Activated naive CD4-positive, alpha-beta T cell treated with anti-CD3 and anti-CD28 coated beads for 36 hours (primary cell): ENCODE results near the gene TTC34. TPM values are rescaled to one million over a fixed set of nuclear protein-coding genes. Genes with fewer than 3 reads are reported as not detected.

Experiments used
- CTCF ChIA-PET: fragments of 350-600 bp; sonication (Branson Sonifier 250); formaldehyde crosslinking; loops from one replicate; lab custom pipeline; 2021; ENCODE audit warnings: antibody characterized with exemption; lab: Charles Lee
- DNase-seq: peaks from one replicate; pipeline ENCODE4 v3.0.0-alpha.2; 2020
- H3K27ac Mint-ChIP-seq: one replicate; pipeline ENCODE4 v1.8.0; 2021; ENCODE audit warnings: mild to moderate bottlenecking, mixed read lengths
- H3K27me3 Mint-ChIP-seq: one replicate; pipeline ENCODE4 v1.8.0; 2021; ENCODE audit warnings: low read depth, mixed read lengths
- H3K36me3 Mint-ChIP-seq: one replicate; pipeline ENCODE4 v1.8.0; 2021; ENCODE audit warnings: low read depth, mixed read lengths
- H3K4me1 Mint-ChIP-seq: one replicate; pipeline ENCODE4 v1.8.0; 2021; ENCODE audit warnings: low read depth, mixed read lengths
- H3K4me3 Mint-ChIP-seq: one replicate; pipeline ENCODE4 v1.8.0; 2021; ENCODE audit warnings: mild to moderate bottlenecking, moderate library complexity, mixed read lengths
- H3K9me3 Mint-ChIP-seq: one replicate; pipeline ENCODE4 v1.8.0; 2021; ENCODE audit warnings: mixed read lengths
- intact Hi-C: fragments of 100-400 bp; cut with micrococcal nuclease; formaldehyde crosslinking; loops from one replicate; pipeline ENCODE4 v1.15.1; 2023
- total RNA-seq, 2 experiments: library from RNA; stranded (reverse); gene quantifications; one replicate each; pipeline ENCODE4 v1.2.3, GENCODE V29; 2021

Gene TTC34
- total RNA-seq, 2 experiments from 2014 or later = 0.91 to 1.1 TPM

DNA sequence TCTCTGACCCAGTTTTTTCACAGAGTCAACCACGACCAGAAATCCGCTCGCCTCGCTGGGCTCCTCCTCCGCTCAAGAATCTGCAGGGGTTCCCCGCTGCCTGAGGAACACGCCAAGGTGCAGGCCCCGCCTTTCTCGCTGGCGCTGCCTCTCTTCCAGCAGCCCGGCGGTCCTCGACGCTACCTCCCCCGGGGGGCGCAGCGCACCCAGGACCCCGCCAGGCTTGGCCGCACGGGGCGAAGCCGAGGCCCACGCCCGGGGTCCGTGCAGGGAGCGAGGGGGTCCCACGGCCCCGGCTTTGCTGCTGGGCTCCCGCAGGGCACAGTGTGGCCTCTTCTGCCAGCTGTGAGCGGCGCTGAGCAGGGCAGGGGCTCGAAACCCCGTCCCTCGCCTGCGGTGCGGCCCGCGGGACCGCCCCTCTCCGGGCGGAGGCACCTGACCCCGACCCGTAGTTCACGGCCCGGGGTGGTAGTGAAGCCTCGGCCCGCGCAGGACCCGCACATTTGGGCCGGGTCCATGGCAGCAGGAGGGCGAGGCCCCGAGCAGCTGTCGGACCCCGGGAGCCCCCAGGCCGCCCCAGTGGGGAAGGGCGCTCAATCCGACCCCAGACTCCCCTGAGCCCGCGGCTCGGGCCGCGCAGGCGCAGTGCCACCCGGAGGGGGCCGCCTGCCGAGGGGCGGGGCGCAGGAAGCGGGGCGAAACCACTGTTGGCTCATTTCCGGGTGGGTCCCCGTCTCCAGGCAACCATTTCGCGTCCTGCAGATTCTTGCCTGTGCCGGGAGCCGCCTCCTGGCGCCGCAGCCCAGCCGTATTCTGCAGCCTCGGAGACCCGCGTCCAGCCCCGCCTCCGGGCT lies 158.7 kb downstream of the TTC34 start:
- peak; percentile 97 for DNase-seq
- CTCF ChIA-PET = interaction anchor here (1.0 kb wide), 1 partner anchor 26 kb away, joined by 6 read pairs; no protein-coding TSS in a partner anchor
- peaks cover 6% of the 10 kb centered on the region for H3K4me1 Mint-ChIP-seq
- H3K4me3 Mint-ChIP-seq = peak overlapping the region; percentile 90
- H3K9me3 Mint-ChIP-seq = peaks cover 10% of the 10 kb centered on the region
- no peaks in the 10 kb centered on the region for H3K27me3 Mint-ChIP-seq
- peak overlapping the region; percentile 88 for H3K27ac Mint-ChIP-seq
- intact Hi-C loops = loop anchor here (1.0 to 5.0 kb wide), 5 partner anchors 57 to 448 kb away; partner anchors contain the start of genes FAAP20, PANK4 and PEX10
- H3K36me3 Mint-ChIP-seq = no peaks in the 10 kb centered on the region

- intact Hi-C loops = loop anchor here (1.0 to 5.0 kb wide), 3 partner anchors 87 to 447 kb away; partner anchors contain the start of genes FAAP20 and PEX10
- DNase-seq = no peak
These were observed 159.3 kb downstream of the TTC34 start for GRCh38 chr1:2642131-2642559.

DNA sequence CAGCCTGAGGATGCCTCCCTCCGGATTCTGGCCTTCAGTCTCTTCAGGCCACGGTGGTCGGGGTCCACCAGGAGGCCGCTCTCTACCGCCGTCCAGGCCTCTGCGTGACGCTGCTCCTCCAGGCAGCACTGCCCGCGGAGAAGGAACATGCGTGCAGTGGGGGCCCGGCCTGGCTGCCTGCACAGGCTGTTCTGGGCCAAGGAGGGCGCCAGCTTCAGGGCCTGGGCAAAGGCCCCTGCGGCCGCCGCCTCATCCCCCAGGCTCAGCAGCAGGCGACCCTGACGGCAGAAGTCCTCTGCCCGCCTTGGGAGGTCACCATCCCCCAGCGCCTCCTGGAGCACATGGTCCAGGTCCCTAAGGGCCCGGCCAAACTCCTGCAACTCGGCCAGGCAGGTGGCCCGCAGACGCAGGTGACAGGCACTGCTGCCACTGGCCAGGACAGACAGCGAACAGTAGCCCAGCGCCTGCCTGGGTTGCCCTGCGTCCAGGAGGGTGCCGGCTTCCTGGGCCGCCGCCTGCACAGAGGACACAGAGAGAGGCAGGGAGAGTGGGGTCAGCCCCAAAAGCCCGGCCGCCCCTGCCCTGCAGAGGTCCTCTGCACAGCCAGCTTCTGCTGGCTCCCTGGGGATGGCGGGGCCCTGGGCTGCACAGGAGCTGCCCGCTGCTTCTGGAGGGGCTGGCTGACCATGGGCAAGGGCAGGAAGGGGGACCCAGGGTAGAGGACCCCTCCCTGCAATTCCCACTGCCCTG lies 159.9 kb downstream of the TTC34 start:
- Mint-ChIP-seq H3K9me3 (peaks cover 9% of the 10 kb centered on the region), H3K4me3 (peak overlapping the region; percentile 90), H3K36me3 (no peaks in the 10 kb centered on the region), H3K4me1 (peaks cover 6% of the 10 kb centered on the region), H3K27ac (peak overlapping the region; percentile 88), H3K27me3 (no peaks in the 10 kb centered on the region)
- intact Hi-C loops = loop anchor here (1.0 to 5.0 kb wide), 3 partner anchors 86 to 447 kb away; partner anchors contain the start of genes FAAP20 and PEX10
- CTCF ChIA-PET = no interaction called here
- no peak for DNase-seq

More at GRCh38 chr1:2642131-2642559, 159.3 kb downstream of the TTC34 start:
- H3K36me3 Mint-ChIP-seq = no peaks in the 10 kb centered on the region
- peaks cover 6% of the 10 kb centered on the region for H3K4me1 Mint-ChIP-seq
- peak overlapping the region; percentile 88 for H3K27ac Mint-ChIP-seq
- H3K27me3 Mint-ChIP-seq = no peaks in the 10 kb centered on the region
- CTCF ChIA-PET = no interaction called here
- H3K4me3 Mint-ChIP-seq = peak overlapping the region; percentile 90
- peaks cover 9% of the 10 kb centered on the region for H3K9me3 Mint-ChIP-seq

DNA sequence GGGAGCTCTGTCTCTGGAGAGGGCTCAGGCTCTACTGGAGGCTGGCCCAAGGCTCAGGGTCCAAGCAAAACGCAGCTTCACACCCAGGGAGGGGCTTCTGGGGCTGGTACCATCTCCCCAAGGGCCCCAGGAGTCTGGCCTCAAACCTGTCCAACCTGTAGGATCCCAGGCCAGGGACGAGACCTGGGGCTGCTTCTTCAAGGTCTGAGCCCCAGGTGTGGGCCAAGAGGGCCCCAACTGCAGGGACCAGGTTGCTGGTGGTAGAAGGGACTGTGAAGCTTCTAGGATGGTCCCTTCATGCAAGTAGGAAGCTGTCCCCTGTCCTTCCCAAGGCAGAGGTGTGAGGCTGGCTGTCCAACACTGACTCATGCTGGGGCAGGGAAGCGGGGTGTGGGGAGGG lies 160.9 kb downstream of the TTC34 start:
- H3K27ac Mint-ChIP-seq = no peak overlapping the region
- CTCF ChIA-PET = no interaction called here
- peaks cover 6% of the 10 kb centered on the region for H3K4me1 Mint-ChIP-seq
- DNase-seq = no peak
- H3K27me3 Mint-ChIP-seq = no peaks in the 10 kb centered on the region
- H3K4me3 Mint-ChIP-seq = no peak overlapping the region
- intact Hi-C loops = loop anchor here (5.0 kb wide), 1 partner anchor 228 kb away; the partner anchor contains the start of gene PEX10
- H3K36me3 Mint-ChIP-seq = no peaks in the 10 kb centered on the region
- peaks cover 7% of the 10 kb centered on the region for H3K9me3 Mint-ChIP-seq

DNA sequence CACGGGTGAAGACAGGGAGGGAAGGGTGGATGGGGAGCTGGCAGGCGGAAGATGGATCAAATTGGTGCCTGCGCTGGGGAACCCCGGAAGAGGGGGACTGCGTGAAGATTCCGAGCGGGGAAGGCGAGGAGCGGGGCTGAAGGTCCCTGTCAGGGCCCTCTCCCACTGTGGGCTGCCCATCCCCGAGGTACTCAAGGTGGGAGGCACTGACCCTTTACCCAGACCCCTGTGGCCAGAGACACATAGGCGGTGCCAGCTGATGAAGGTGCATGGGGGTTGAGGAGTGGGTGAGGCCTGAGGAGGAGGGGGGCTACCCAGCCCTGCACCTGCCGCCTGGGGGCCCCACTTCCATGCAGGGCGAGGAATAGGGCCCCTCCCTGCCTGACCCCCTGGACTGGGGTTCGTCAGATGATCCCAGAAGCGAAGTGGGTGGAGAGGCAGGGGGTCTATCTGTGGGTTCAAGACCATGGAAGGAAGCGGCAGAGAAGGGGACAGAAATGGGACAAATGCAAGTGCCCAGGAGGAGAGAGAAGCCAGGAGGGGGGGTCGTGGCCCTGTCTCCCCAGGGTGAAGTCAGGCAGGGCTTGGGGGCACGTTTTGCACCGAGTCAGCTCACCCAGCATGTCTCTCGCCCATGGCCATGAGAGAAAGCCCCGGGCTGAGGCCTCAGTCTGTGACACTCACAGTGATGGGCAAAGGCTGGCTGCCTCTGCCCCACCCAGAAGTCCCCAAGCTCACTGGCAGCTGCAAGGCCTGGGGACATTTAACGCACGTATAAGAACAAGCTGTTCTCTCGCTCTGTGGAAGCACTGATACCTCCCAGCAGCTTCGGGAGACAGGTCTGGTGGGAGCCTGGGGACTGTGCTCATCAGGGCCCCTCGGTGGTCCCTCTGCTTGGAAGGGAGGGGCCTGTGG lies 161.6 kb downstream of the TTC34 start:
- H3K9me3 Mint-ChIP-seq = peaks cover 7% of the 10 kb centered on the region
- no peak overlapping the region for H3K27ac Mint-ChIP-seq
- intact Hi-C loops = loop anchor here (5.0 kb wide), 1 partner anchor 228 kb away; the partner anchor contains the start of gene PEX10
- H3K27me3 Mint-ChIP-seq = no peaks in the 10 kb centered on the region
- H3K4me3 Mint-ChIP-seq = peak overlapping the region; percentile 18
- H3K36me3 Mint-ChIP-seq = no peaks in the 10 kb centered on the region
- DNase-seq = no peak
- H3K4me1 Mint-ChIP-seq = peaks cover 6% of the 10 kb centered on the region
- CTCF ChIA-PET = no interaction called here

- H3K27ac Mint-ChIP-seq = no peak overlapping the region
- no peaks in the 10 kb centered on the region for H3K27me3 Mint-ChIP-seq
- intact Hi-C loops = no loop called here
- no peak for DNase-seq
- H3K4me3 Mint-ChIP-seq = peak overlapping the region; percentile 18
- H3K9me3 Mint-ChIP-seq = peaks cover 7% of the 10 kb centered on the region
- H3K4me1 Mint-ChIP-seq = peaks cover 6% of the 10 kb centered on the region
- no peaks in the 10 kb centered on the region for H3K36me3 Mint-ChIP-seq
- CTCF ChIA-PET = no interaction called here
These were observed 162.3 kb downstream of the TTC34 start for GRCh38 chr1:2639203-2639602.

DNA sequence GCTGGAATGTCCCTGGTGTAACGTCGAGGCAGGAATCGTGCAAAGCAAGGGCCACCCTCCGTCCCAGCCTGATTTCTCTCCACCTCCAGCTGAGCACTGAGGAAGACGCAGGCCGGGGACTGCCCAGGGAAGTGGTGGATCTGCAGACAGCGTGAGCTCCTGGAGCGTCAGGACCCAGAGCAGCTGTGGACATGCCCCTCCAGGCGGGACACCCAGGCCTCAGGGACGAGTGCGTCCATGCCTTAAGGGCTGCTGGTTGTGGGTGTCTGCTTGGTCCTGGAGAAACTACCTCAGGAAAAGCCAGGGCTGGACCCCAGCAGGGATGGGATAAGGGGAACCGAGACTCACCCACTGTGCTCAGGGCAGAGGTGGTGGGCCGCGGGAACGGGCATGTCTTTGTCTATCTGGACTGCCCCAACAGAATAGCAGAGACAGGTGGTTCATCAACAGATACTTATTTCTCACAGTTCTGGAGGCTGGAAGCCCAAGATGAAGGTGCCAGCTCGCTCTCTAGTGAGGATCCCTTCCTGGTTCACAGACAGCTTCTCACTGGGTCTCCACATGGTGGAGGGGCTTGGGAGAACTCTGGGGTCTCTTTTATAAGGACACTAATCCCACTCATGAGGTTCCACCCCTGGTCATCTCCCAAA lies 162.9 kb downstream of the TTC34 start:
- intact Hi-C loops = no loop called here
- H3K36me3 Mint-ChIP-seq = no peaks in the 10 kb centered on the region
- no peaks in the 10 kb centered on the region for H3K27me3 Mint-ChIP-seq
- H3K4me1 Mint-ChIP-seq = peaks cover 3% of the 10 kb centered on the region
- peaks cover 7% of the 10 kb centered on the region for H3K9me3 Mint-ChIP-seq
- no peak overlapping the region for H3K27ac Mint-ChIP-seq
- no peak for DNase-seq
- CTCF ChIA-PET = interaction anchor here (0.7 kb wide), 1 partner anchor 53 kb away, joined by 3 read pairs; no protein-coding TSS in a partner anchor
- H3K4me3 Mint-ChIP-seq = no peak overlapping the region

GRCh38 chr1:2637442-2638145 lies 163.9 kb downstream of the TTC34 start:
- peaks cover 7% of the 10 kb centered on the region for H3K9me3 Mint-ChIP-seq
- H3K4me1 Mint-ChIP-seq = peaks cover 1% of the 10 kb centered on the region
- CTCF ChIA-PET = interaction anchor here (0.7 kb wide), 1 partner anchor 52 kb away, joined by 3 read pairs; no protein-coding TSS in a partner anchor
- no peaks in the 10 kb centered on the region for H3K36me3 Mint-ChIP-seq
- no peak overlapping the region for H3K27ac Mint-ChIP-seq
- intact Hi-C loops = no loop called here
- H3K27me3 Mint-ChIP-seq = no peaks in the 10 kb centered on the region
- no peak overlapping the region for H3K4me3 Mint-ChIP-seq
- DNase-seq = no peak

GRCh38 chr1:2636733-2637132 lies 164.8 kb downstream of the TTC34 start:
- H3K27me3 Mint-ChIP-seq = no peaks in the 10 kb centered on the region
- intact Hi-C loops = no loop called here
- no peak overlapping the region for H3K27ac Mint-ChIP-seq
- H3K4me1 Mint-ChIP-seq = peaks cover 1% of the 10 kb centered on the region
- peaks cover 7% of the 10 kb centered on the region for H3K9me3 Mint-ChIP-seq
- CTCF ChIA-PET = interaction anchor here (1.4 kb wide), 1 partner anchor 10 kb away, joined by 4 read pairs; no protein-coding TSS in a partner anchor
- H3K4me3 Mint-ChIP-seq = no peak overlapping the region
- no peak for DNase-seq
- no peaks in the 10 kb centered on the region for H3K36me3 Mint-ChIP-seq

DNA sequence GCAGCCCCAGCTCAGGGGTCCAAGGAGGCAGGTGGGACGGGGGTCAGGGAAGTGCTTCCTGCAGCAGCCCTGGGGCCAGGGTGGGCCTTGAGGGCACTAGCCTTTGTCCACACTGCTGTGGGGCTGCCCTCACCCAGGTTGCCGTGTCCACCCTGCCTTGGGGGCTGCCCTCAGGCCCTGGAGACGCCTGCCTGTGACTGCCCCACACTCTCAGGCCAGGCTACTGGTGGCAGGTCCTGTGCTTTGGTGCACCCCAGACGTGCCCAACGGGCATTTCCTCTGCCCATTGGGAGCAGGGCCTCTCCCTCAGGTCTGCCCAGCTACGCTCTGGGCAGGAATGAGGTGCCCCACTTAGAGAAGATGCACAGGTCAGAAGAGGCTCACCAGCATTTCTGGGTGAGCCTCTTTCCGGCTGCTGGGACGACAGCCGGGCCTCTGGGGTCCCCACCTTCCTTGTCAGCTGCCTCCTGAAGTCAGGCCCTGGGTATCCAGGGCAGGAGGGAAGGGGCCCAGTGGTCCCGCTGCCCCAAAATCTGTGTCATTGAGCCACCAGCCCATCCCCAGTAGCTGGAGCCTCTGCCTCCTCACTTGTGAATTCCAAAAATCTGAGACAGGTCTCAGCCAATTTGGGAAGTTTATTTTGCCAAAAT lies 166.0 kb downstream of the TTC34 start:
- Mint-ChIP-seq H3K9me3 (peaks cover 11% of the 10 kb centered on the region), H3K27ac (no peak overlapping the region), H3K4me3 (no peak overlapping the region), H3K27me3 (peaks cover 7% of the 10 kb centered on the region), H3K4me1 (peaks cover 4% of the 10 kb centered on the region), H3K36me3 (no peaks in the 10 kb centered on the region)
- CTCF ChIA-PET = interaction anchor here (1.4 kb wide), 1 partner anchor 11 kb away, joined by 4 read pairs; no protein-coding TSS in a partner anchor
- intact Hi-C loops = no loop called here
- no peak for DNase-seq
